ENCODE results near the gene AOPEP. TPM values are rescaled to one million over a fixed set of nuclear protein-coding genes. Genes with fewer than 3 reads are reported as not detected.

AOPEP gene
- total and polyA plus RNA-seq, 10 donors = 14.8 to 86.1 (median 51.3) TPM

- Histone ChIP-seq H3K4me3 (no peak overlapping the region), H3K36me3 (no peaks in the 10 kb centered on the region), H3K4me1 (peaks cover 0 to 6% (median 0%) of the 10 kb centered on the region in 6 donors), H3K9me3 (no peaks in the 10 kb centered on the region), H3K27ac (peak overlapping the region in 6 of 8 donors; percentile 31 to 69 (median 59)), H3K27me3 (replicated peaks in 1 of 7) (no peaks in the 10 kb centered on the region)
- TF ChIP-seq POLR2AphosphoS5 (IDR thresholded peaks at IDR 0.05) = no peak
- TF ChIP-seq POLR2A (IDR thresholded peaks at IDR 0.05) = no peak
- intact Hi-C loops (cut with DNase I; ENCODE audit: low total_unique reads) = no loop called here
- WGBS, 5 donors = 96 to 98% (median 97%) methylated on average over 8 of the region's 8 CpGs
- no peak for DNase-seq
Observed at GRCh38 chr9:94899464-94900221, 173.1 kb downstream of the AOPEP start.

DNA sequence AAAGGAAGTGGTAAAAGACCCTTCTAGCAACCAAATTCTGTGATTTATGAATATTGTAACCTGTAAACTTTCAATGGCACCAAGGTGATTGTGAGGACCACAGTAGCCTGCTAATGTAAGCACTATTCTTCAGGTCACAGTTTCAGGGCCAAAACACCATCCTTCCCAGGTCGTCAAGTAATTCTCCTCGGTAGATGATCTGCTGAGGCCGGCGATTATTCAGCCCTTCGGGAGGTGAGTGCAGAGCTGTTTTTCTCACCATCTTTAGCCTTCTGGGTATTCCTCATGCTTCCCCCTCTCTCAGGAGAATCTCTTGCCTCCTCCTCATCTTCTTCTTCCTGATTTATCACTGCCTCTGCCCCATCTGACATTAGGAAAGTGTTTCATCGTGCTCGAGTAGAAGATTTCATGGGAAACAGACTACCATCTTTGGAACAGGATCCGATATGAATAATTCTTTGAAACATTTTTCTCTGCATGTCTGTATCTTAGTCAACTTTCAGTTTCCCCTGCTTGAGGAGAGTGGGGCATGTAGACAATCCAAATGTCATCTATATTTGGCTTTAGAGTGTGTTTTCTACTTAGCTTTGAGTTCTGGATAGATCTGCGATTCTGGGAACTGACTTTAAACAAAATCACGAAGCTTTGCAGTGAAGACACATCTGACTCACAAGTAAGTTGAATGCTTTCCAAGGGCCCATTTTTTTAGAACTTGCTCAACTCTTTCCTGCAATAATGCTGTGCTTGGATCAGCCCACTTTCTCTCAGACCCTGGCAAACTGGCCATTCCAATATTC is 173.9 kb downstream of the AOPEP start:
- TF ChIP-seq, protein P1, sequence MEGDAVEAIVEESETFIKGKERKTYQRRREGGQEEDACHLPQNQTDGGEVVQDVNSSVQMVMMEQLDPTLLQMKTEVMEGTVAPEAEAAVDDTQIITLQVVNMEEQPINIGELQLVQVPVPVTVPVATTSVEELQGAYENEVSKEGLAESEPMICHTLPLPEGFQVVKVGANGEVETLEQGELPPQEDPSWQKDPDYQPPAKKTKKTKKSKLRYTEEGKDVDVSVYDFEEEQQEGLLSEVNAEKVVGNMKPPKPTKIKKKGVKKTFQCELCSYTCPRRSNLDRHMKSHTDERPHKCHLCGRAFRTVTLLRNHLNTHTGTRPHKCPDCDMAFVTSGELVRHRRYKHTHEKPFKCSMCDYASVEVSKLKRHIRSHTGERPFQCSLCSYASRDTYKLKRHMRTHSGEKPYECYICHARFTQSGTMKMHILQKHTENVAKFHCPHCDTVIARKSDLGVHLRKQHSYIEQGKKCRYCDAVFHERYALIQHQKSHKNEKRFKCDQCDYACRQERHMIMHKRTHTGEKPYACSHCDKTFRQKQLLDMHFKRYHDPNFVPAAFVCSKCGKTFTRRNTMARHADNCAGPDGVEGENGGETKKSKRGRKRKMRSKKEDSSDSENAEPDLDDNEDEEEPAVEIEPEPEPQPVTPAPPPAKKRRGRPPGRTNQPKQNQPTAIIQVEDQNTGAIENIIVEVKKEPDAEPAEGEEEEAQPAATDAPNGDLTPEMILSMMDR (IDR thresholded peaks at IDR 0.05 in 8 of 11, conservative IDR thresholded peaks at IDR 0.05 in 3 of 11) = no peak
- peak in 1 of 3 donors; percentile 6 for TF ChIP-seq POLR2AphosphoS5 (IDR thresholded peaks at IDR 0.05)
- no peak for DNase-seq
- H3K36me3 ChIP-seq = no peaks in the 10 kb centered on the region
- intact Hi-C loops (cut with DNase I; ENCODE audit: low total_unique reads) = no loop called here
- no peaks in the 10 kb centered on the region for H3K9me3 ChIP-seq
- no peak overlapping the region for H3K4me3 ChIP-seq
- H3K27me3 ChIP-seq (replicated peaks in 1 of 7) = no peaks in the 10 kb centered on the region
- H3K4me1 ChIP-seq = peaks cover 0 to 6% (median 0%) of the 10 kb centered on the region in 6 donors
- 67 to 89% (median 82%) methylated on average over 10 of the region's 10 CpGs for WGBS, 5 donors
- H3K27ac ChIP-seq = peak overlapping the region in 7 of 8 donors; percentile 31 to 69 (median 57)

DNA sequence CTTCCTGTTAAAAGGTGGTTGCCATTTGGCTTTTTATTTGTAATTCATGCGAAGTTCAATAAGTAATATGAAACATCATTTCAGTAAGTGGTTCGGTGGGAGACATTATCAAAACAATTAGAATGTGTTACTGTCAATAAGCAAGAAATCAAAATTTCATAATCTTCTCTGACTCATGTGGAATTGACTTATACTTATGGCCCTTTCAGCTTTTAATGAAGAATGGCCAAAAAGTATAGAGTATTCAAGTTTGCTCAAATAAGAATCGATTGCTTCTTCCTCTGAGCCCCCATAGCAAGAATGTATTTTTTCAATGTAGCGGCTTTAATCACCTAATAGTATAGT is 174.5 kb downstream of the AOPEP start:
- WGBS, 5 donors = 60 to 91% (median 87%) methylated on average over 4 of the region's 4 CpGs
- Histone ChIP-seq H3K36me3 (no peaks in the 10 kb centered on the region), H3K27ac (peak overlapping the region in 6 of 8 donors; percentile 0 to 69 (median 31)), H3K27me3 (replicated peaks in 1 of 7) (no peaks in the 10 kb centered on the region), H3K4me1 (peaks cover 0 to 6% (median 0%) of the 10 kb centered on the region in 6 donors), H3K9me3 (no peaks in the 10 kb centered on the region), H3K4me3 (no peak overlapping the region)
- intact Hi-C loops (cut with DNase I; ENCODE audit: low total_unique reads) = no loop called here
- no peak for DNase-seq
- TF ChIP-seq POLR2AphosphoS5 (IDR thresholded peaks at IDR 0.05) = no peak
- TF ChIP-seq, protein P1 (IDR thresholded peaks at IDR 0.05 in 8 of 11, conservative IDR thresholded peaks at IDR 0.05 in 3 of 11) = no peak

DNA sequence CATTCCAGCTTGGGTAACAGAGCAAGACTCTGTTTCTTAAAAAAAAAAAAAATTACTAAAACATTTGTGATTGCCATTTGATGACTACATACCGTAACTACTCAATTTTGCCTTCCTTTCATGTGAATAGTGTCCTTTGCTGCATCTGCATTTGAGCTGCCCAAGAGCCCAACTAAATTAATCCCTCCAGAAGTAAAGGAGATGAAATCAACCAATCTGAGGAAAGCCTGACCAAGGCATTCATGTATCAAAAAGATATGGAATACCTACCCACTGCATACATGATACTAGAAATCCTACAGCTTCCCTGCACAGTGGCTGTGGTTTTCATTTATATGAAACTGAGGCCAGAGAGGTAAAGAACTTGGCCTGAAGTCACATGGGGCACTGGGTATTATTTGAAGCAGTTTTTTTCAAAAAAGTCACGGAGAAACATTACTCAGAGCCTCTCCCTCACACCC is 177.5 kb downstream of the AOPEP start:
- H3K36me3 ChIP-seq = no peaks in the 10 kb centered on the region
- no peak overlapping the region for H3K4me3 ChIP-seq
- no peak for DNase-seq
- whole genome bisulfite sequencing, 5 donors = 87 to 96% (median 93%) methylated on average over 2 of the region's 2 CpGs
- H3K9me3 ChIP-seq = no peaks in the 10 kb centered on the region
- peaks cover 0 to 6% (median 0%) of the 10 kb centered on the region in 6 donors for H3K4me1 ChIP-seq
- no peaks in the 10 kb centered on the region for H3K27me3 ChIP-seq (replicated peaks in 1 of 7)
- intact Hi-C loops (cut with DNase I; ENCODE audit: low total_unique reads) = no loop called here
- TF ChIP-seq POLR2A (IDR thresholded peaks at IDR 0.05) = no peak
- no peak for TF ChIP-seq POLR2AphosphoS5 (IDR thresholded peaks at IDR 0.05)
- TF ChIP-seq, protein P1 (IDR thresholded peaks at IDR 0.05 in 8 of 11, conservative IDR thresholded peaks at IDR 0.05 in 3 of 11) = no peak
- no peak overlapping the region for H3K27ac ChIP-seq

Data from spleen (tissue), 11 donors.